Neural crest cell (in vitro differentiated cells): ENCODE results near the gene INSIG2. TPM values are rescaled to one million over a fixed set of nuclear protein-coding genes. Genes with fewer than 3 reads are reported as not detected.

Source experiments
- DNase-seq: peaks from one replicate; pipeline ENCODE4 v3.0.0; 2021; ENCODE audit warnings: low read depth, mixed read lengths, low spot score
- H3K27ac Mint-ChIP-seq: one replicate; pipeline ENCODE4 v1.8.0; 2021; ENCODE audit warnings: mild to moderate bottlenecking, mixed read lengths; ENCODE audit not compliant: unreplicated experiment
- H3K27me3 Mint-ChIP-seq: 2 replicates; pipeline ENCODE4 v1.8.0; 2021; ENCODE audit warnings: low read depth, mild to moderate bottlenecking, mixed read lengths
- H3K36me3 Mint-ChIP-seq: 2 replicates; pipeline ENCODE4 v1.8.0; 2021; ENCODE audit warnings: low read depth, mild to moderate bottlenecking, mixed read lengths
- H3K4me1 Mint-ChIP-seq: 2 replicates; pipeline ENCODE4 v1.8.0; 2021; ENCODE audit warnings: mixed read lengths
- H3K4me3 Mint-ChIP-seq: one replicate; pipeline ENCODE4 v1.8.0; 2021; ENCODE audit warnings: mild to moderate bottlenecking, mixed read lengths
- H3K9me3 Mint-ChIP-seq: 2 replicates; pipeline ENCODE4 v1.8.0; 2021; ENCODE audit warnings: mixed read lengths
- CTCF ChIP-seq: fragments of 200-600 bp; sonication (generic); conservative IDR thresholded peaks from 2 replicates; pipeline ENCODE4 v1.5.0; 2021; ENCODE audit warnings: antibody characterized with exemption, mild to moderate bottlenecking
- total RNA-seq: library from RNA; stranded (reverse); gene quantifications from 2 replicates; pipeline ENCODE4 v1.2.1, GENCODE V29; 2021

The INSIG2 gene
- total RNA-seq, 1 donor from 2014 or later: 14.4 TPM

- no peaks in the 10 kb centered on the region for H3K27me3 Mint-ChIP-seq
- peaks cover 18% of the 10 kb centered on the region for H3K4me1 Mint-ChIP-seq
- peaks cover 6% of the 10 kb centered on the region for H3K9me3 Mint-ChIP-seq
- H3K4me3 Mint-ChIP-seq: no peak overlapping the region
- H3K36me3 Mint-ChIP-seq: peaks cover 9% of the 10 kb centered on the region
- DNase-seq: no peak
- no peak for TF ChIP-seq CTCF
- H3K27ac Mint-ChIP-seq: no peak overlapping the region
Observed at GRCh38 chr2:118094503-118094902, 6.2 kb downstream of the INSIG2 start.

DNA sequence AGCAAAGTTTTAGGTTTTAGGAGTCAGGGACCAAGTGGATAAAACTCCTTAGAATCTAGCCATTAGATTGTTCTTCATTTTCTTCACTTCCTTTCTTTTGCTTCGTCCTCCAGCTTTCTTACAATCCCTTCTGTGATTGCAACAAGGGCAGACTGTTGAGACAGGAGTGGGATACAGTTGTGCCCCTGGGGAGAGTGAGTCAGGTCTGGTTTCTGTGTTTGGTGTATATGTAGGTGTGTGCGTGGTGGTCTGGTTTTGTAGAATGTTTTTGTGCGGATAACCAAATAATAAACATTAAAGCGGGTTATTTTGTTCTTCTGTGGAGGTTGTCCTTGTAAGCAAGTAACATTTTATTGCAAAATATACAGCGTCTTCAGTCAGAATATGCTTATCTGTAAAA, 7.3 kb downstream of the INSIG2 start:
- TF ChIP-seq CTCF: no peak
- Mint-ChIP-seq H3K4me1 (peaks cover 18% of the 10 kb centered on the region), H3K4me3 (no peak overlapping the region), H3K27me3 (no peaks in the 10 kb centered on the region), H3K36me3 (peaks cover 9% of the 10 kb centered on the region), H3K27ac (no peak overlapping the region), H3K9me3 (peaks cover 6% of the 10 kb centered on the region)
- no peak for DNase-seq

DNA sequence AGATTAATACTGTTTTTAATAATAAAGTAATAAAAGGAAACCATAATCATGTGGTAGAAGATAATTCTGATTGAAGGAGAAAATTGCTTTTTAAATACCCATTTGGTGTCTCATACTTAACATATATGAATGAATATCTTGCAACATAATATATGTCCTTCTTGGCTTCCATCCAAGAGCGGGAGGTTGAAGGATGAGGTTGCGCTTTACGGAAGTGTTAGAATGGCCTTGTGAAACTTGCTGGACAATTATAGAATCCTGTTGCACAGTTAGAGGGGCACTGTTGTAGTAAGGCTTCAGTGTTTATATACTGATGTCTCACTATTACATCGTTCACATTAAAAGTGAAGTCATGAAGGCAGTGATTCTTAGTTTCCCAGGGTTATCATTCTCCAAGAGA, 9.4 kb downstream of the INSIG2 start:
- H3K27ac Mint-ChIP-seq: no peak overlapping the region
- no peak for DNase-seq
- TF ChIP-seq CTCF: no peak
- peaks cover 14% of the 10 kb centered on the region for H3K4me1 Mint-ChIP-seq
- no peak overlapping the region for H3K4me3 Mint-ChIP-seq
- H3K36me3 Mint-ChIP-seq: peaks cover 6% of the 10 kb centered on the region
- no peaks in the 10 kb centered on the region for H3K27me3 Mint-ChIP-seq
- H3K9me3 Mint-ChIP-seq: peaks cover 1% of the 10 kb centered on the region

DNA sequence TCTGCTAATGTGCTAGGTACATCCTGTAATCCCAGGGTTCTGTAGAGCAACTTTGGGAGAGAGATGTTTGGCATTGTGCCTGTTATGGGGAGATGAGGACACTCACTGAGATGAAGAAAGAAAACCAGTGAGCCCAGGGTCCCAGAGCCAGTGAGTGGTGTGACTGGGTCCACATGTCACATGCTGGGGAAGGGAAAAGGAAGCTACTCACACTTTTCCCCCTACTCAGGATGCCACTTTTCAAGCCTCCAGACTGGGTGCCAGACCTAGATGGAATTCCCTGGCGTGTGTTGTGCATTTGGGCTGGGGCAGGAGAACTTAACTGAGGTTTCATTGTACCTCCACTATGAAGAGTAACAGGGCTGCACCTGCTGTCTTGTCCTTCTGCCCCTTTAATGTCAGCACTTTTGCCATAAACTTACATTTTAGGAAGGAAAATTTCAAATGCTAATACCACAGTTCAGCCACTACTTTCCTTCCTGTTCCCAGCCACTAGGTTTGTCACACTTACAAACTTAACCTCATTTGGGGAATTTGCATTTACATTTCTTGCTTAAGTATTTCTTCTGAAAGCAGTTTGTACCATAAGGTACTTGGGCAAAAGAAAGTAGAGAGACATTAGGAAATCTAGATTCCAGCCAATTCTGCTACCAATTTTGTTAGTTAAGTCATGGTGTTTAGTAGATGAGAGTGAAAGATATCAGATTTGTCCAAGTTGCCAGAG, 10.2 kb downstream of the INSIG2 start:
- no peak overlapping the region for H3K27ac Mint-ChIP-seq
- H3K36me3 Mint-ChIP-seq: peaks cover 5% of the 10 kb centered on the region
- H3K9me3 Mint-ChIP-seq: no peaks in the 10 kb centered on the region
- H3K4me1 Mint-ChIP-seq: peaks cover 14% of the 10 kb centered on the region
- no peaks in the 10 kb centered on the region for H3K27me3 Mint-ChIP-seq
- H3K4me3 Mint-ChIP-seq: no peak overlapping the region
- TF ChIP-seq CTCF: no peak
- DNase-seq: no peak

DNA sequence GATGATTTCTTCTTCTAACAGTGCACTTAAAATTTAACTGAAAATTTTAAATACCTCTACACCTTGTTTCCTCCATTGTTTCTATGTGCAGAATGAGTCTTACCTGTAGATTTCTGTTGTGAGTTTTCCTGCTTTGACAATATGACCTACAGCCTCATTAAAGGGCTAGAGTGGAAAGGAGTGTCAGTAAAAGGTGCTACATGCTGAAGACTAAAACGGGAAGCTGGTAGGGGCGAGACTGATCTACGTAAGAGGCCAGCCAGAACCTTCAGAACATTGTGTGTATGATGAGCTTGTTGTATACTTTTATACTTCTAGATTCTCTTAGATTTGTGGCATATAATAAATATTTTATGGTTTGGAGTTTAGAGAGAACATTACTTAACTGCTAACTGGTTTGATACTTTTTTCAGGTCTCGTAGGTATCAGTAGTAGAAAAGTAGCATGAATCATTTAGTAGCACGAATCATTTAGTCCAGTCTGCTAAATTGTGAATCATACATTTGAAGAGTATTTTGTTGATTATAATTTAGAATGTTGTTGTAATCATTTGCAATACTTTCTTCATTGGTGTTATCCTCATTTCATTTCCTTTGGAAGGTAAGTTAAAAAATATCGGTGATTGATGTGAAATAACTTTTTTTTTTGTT, 14.3 kb downstream of the INSIG2 start:
- H3K36me3 Mint-ChIP-seq: peaks cover 10% of the 10 kb centered on the region
- no peaks in the 10 kb centered on the region for H3K9me3 Mint-ChIP-seq
- no peak for TF ChIP-seq CTCF
- no peak overlapping the region for H3K27ac Mint-ChIP-seq
- no peak overlapping the region for H3K4me3 Mint-ChIP-seq
- H3K4me1 Mint-ChIP-seq: peaks cover 7% of the 10 kb centered on the region
- H3K27me3 Mint-ChIP-seq: no peaks in the 10 kb centered on the region
- no peak for DNase-seq
